SH-SY5Y (cell line): ENCODE data around the gene ENDOG.

Experiments
- GATA2 ChIP-seq: IDR thresholded peaks from 2 replicates; pipeline ENCODE4 v1.6.1; 2011; ENCODE audit warnings: mild to moderate bottlenecking, low read depth, low read length
- GATA3 ChIP-seq: IDR thresholded peaks from 2 replicates; pipeline ENCODE4 v1.6.1; 2011; ENCODE audit warnings: low read depth, mild to moderate bottlenecking, low read length, moderate library complexity

- TF ChIP-seq GATA2: no peak
- TF ChIP-seq GATA3: no peak
These were observed 46.4 kb upstream of the ENDOG start, which contains the start of gene ZER1 for GRCh38 chr9:128771745-128772519.
